HUES48 (cell line): ENCODE measurements around the gene DNAJC9.

Experiments
- H3K27ac ChIP-seq: one replicate; pipeline ENCODE4 v1.7.0; 2013; ENCODE audit warnings: low read depth, low read length, inconsistent platforms
- H3K27me3 ChIP-seq: 2 replicates; pipeline ENCODE4 v1.6.1; 2013; ENCODE audit warnings: mild to moderate bottlenecking, low read length; ENCODE audit not compliant: control insufficient read depth, insufficient read depth
- H3K36me3 ChIP-seq: 2 replicates; pipeline ENCODE4 v1.6.1; 2013; ENCODE audit warnings: low read length; ENCODE audit not compliant: control insufficient read depth, insufficient read depth
- H3K4me1 ChIP-seq: 2 replicates; pipeline ENCODE4 v1.6.1; 2013; ENCODE audit warnings: mild to moderate bottlenecking, low read length; ENCODE audit not compliant: control insufficient read depth, insufficient read depth
- H3K4me3 ChIP-seq: 2 replicates; pipeline ENCODE4 v1.5.1; 2013; ENCODE audit warnings: mild to moderate bottlenecking, low read depth, low read length
- H3K9ac ChIP-seq: 2 replicates; pipeline ENCODE4 v1.6.1; 2013; ENCODE audit warnings: mild to moderate bottlenecking, low read depth, low read length, moderate library complexity
- H3K9me3 ChIP-seq: 2 replicates; pipeline ENCODE4 v1.6.1; 2013; ENCODE audit warnings: low read length; ENCODE audit not compliant: control insufficient read depth, insufficient read depth

DNAJC9 gene

GRCh38 chr10:73246646-73247508 lies at the start of gene DNAJC9:
TSS of gene DNAJC9 (minus strand) at chr10:73247255. CDS start at chr10:73247189, 66 bp downstream.
- Histone ChIP-seq H3K9ac (peak within 1 kb of the TSS; percentile 96), H3K36me3 (peaks cover 62% of the 10 kb centered on the region), H3K27me3 (no peaks in the 10 kb centered on the region), H3K9me3 (no peaks in the 10 kb centered on the region), H3K4me1 (peaks cover 13% of the 10 kb centered on the region; the same call in 1 of the 2 replicates), H3K4me3 (peak within 1 kb of the TSS; percentile 81), H3K27ac (peak within 1 kb of the TSS; percentile 100)

GRCh38 chr10:73293461-73293860 lies 46.4 kb upstream of the DNAJC9 start:
- Histone ChIP-seq H3K4me1 (no peaks in the 10 kb centered on the region), H3K9ac (no peak overlapping the region), H3K9me3 (no peaks in the 10 kb centered on the region; the same call in 1 of the 2 replicates), H3K27me3 (no peaks in the 10 kb centered on the region), H3K36me3 (no peaks in the 10 kb centered on the region), H3K27ac (no peak overlapping the region), H3K4me3 (no peak overlapping the region)

GRCh38 chr10:73289958-73290357 lies 42.9 kb upstream of the DNAJC9 start:
- no peak overlapping the region for H3K9ac ChIP-seq
- no peak overlapping the region for H3K27ac ChIP-seq
- no peaks in the 10 kb centered on the region; the same call in 1 of the 2 replicates for H3K9me3 ChIP-seq

GRCh38 chr10:73287441-73287840 lies 40.4 kb upstream of the DNAJC9 start:
- H3K27ac ChIP-seq = no peak overlapping the region
- no peaks in the 10 kb centered on the region for H3K27me3 ChIP-seq
- no peak overlapping the region for H3K4me3 ChIP-seq
- no peaks in the 10 kb centered on the region for H3K36me3 ChIP-seq
- no peak overlapping the region for H3K9ac ChIP-seq
- no peaks in the 10 kb centered on the region for H3K4me1 ChIP-seq
- H3K9me3 ChIP-seq = no peaks in the 10 kb centered on the region; the same call in 1 of the 2 replicates

More at GRCh38 chr10:73289958-73290357, 42.9 kb upstream of the DNAJC9 start:
- Histone ChIP-seq H3K4me3 (no peak overlapping the region), H3K4me1 (no peaks in the 10 kb centered on the region), H3K27me3 (no peaks in the 10 kb centered on the region), H3K36me3 (no peaks in the 10 kb centered on the region)

- no peaks in the 10 kb centered on the region for H3K27me3 ChIP-seq
Measured at GRCh38 chr10:73281097-73281496, 34.0 kb upstream of the DNAJC9 start.

GRCh38 chr10:73264423-73264822 lies 17.4 kb upstream of the DNAJC9 start:
- H3K4me3 ChIP-seq = no peak overlapping the region
- no peak overlapping the region for H3K9ac ChIP-seq
- no peaks in the 10 kb centered on the region for H3K36me3 ChIP-seq
- no peaks in the 10 kb centered on the region for H3K9me3 ChIP-seq
- H3K27me3 ChIP-seq = no peaks in the 10 kb centered on the region
- H3K4me1 ChIP-seq = no peaks in the 10 kb centered on the region
- no peak overlapping the region for H3K27ac ChIP-seq

More at GRCh38 chr10:73281097-73281496, 34.0 kb upstream of the DNAJC9 start:
- Histone ChIP-seq H3K9ac (no peak overlapping the region), H3K27ac (no peak overlapping the region), H3K9me3 (no peaks in the 10 kb centered on the region), H3K4me1 (no peaks in the 10 kb centered on the region), H3K36me3 (no peaks in the 10 kb centered on the region), H3K4me3 (no peak overlapping the region)

- H3K4me3 ChIP-seq = no peak overlapping the region
- H3K27me3 ChIP-seq = no peaks in the 10 kb centered on the region
- H3K27ac ChIP-seq = no peak overlapping the region
- no peak overlapping the region for H3K9ac ChIP-seq
- no peaks in the 10 kb centered on the region for H3K36me3 ChIP-seq
- no peaks in the 10 kb centered on the region; the same call in 1 of the 2 replicates for H3K9me3 ChIP-seq
- H3K4me1 ChIP-seq = no peaks in the 10 kb centered on the region
Measured at GRCh38 chr10:73263693-73264347, 16.8 kb upstream of the DNAJC9 start.

GRCh38 chr10:73262880-73263555 lies 16.0 kb upstream of the DNAJC9 start:
- Histone ChIP-seq H3K27ac (no peak overlapping the region), H3K36me3 (no peaks in the 10 kb centered on the region), H3K27me3 (no peaks in the 10 kb centered on the region), H3K9ac (no peak overlapping the region), H3K4me3 (no peak overlapping the region), H3K9me3 (no peaks in the 10 kb centered on the region; the same call in 1 of the 2 replicates), H3K4me1 (no peaks in the 10 kb centered on the region)

GRCh38 chr10:73262105-73262730 lies 15.2 kb upstream of the DNAJC9 start:
- Histone ChIP-seq H3K4me3 (no peak overlapping the region), H3K9ac (no peak overlapping the region), H3K27ac (no peak overlapping the region), H3K36me3 (no peaks in the 10 kb centered on the region), H3K27me3 (no peaks in the 10 kb centered on the region), H3K4me1 (no peaks in the 10 kb centered on the region), H3K9me3 (no peaks in the 10 kb centered on the region; the same call in 1 of the 2 replicates)

- no peak overlapping the region for H3K27ac ChIP-seq
- H3K27me3 ChIP-seq = no peaks in the 10 kb centered on the region
- no peak overlapping the region for H3K9ac ChIP-seq
- no peaks in the 10 kb centered on the region for H3K4me1 ChIP-seq
- no peak overlapping the region for H3K4me3 ChIP-seq
- H3K36me3 ChIP-seq = no peaks in the 10 kb centered on the region
- H3K9me3 ChIP-seq = no peaks in the 10 kb centered on the region; the same call in 1 of the 2 replicates
Measured at GRCh38 chr10:73261362-73261995, 14.4 kb upstream of the DNAJC9 start.
